ENCODE measurements around the gene ENDOV. TPM values are rescaled to one million over a fixed set of nuclear protein-coding genes. Genes with fewer than 3 reads are reported as not detected.
A peak's percentile ranks its signal among the peaks of the same experiment; 100 is the strongest.
"Not testable (repeated sequence)": the region's sequence is repeated elsewhere in the genome, so short reads cannot be mapped to it uniquely, and the experiment has no call there.

Gene ENDOV
- total RNA-seq, 1 donor from 2014 or later: 19.2 TPM

DNA sequence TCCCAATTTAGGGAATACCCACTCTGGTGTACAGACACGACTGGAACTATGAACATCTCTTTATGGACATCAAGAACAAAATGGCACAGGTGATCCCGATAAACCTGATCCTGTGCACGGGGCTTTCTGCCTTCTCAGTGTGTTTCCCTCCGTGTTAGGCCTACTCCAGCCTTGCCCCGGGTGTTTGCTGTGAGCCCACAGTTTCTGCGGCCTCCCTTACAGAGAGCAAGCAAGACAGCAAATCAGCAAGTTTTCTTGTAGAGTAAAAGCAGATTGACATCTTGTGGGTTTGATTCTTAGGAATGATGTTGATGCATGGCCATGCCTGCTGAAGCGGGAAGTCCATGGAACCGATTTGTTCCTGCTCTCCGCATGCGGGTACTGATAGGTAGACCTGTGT, 26.4 kb upstream of the ENDOV start:
- no peak for DNase-seq (ENCODE audit: low read depth)

DNA sequence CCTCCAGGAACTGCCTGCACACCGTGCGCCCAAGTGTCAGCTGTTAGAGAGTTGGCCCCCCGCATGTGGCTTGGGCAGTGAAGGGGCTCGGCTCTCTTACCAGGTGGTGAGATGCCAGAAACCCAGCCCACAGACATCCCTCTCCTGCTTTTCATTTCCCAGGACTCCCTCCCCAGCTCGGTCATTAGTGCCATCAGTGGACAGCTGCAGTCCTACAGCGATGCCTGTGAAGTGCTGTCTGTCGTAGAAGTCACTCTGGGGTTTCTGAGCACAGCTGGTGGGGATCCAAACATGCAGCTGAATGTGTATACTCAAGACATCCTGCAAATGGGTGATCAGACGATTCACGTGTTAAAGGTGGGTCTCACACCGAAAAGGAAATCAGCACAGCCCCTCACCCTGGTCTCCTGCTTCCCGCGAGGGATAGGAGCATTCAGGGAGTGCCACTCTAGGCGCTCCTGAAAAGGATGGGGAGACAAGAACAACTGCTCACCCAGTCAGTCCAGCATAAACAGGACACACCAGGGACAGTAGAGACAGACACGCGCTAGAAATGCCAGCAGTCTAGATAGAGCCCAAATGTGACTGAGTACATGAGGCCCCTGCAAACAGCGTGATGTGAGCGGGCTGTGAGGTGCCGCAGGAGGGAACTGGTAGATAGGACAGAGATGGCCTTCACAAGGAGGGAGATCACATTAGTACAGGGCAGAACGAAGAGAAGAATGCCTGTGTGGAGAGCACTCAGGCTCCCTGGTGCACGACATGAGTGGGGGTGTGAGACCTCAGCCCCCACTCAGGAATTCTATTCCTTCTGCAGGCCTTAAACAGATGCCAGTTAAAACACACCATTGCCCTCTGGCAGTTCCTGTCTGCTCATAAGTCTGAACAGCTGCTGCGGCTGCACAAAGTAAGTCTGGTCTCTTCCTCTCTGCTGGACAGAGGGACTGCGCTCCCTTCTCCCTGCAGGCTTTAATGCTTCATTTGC, 25.7 kb upstream of the ENDOV start:
- no peak for DNase-seq (ENCODE audit: low read depth)

DNA sequence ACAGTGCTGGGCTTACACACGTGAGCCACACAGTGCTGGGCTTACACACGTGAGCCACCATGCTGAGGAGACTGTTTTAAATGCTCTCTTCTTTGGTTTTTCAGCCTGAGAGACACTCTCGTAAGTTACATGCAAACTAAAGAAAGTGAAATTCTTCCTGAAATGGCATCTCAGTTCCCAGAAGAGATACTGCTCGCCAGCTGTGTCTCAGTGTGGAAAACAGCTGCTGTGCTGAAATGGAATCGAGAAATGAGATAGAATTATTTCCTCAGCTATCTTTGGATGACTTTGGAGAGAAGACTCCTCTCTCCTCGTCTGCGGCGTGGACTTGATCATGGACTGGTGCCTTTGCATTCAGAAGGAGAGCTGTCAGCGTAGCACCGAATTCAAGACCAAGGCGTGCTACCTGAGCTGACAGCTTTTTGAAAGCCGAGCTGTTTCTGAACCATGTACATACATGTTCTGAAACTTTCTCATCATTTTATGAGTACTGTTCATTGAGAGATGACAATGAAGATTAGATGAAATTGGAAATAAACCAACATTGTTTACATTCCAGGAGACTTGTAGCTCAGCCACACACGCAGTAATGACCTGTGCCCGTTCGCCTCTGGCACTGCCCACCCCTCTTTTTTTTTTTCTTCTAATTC, 21.6 kb upstream of the ENDOV start:
- DNase-seq (ENCODE audit: low read depth): no peak

DNA sequence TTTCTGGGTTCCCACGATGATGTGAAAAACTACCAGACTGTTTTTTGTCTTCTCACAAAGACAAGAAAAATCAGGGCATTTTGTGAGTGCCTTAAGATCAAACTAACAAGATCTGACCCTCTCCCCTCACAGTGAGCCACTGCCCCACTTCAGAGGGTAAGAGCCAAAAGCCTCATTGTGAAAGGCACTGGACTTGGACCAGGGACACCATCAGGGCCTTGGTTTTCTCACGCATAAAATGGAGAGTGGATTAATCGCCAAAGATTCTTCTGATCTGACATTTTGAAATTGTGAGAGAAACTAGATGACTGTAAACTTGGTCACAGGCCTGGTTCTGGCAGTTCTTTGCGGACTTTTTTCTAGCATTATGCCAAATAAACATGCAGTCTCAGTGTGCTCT, 21.0 kb upstream of the ENDOV start:
- no peak for DNase-seq (ENCODE audit: low read depth)

DNA sequence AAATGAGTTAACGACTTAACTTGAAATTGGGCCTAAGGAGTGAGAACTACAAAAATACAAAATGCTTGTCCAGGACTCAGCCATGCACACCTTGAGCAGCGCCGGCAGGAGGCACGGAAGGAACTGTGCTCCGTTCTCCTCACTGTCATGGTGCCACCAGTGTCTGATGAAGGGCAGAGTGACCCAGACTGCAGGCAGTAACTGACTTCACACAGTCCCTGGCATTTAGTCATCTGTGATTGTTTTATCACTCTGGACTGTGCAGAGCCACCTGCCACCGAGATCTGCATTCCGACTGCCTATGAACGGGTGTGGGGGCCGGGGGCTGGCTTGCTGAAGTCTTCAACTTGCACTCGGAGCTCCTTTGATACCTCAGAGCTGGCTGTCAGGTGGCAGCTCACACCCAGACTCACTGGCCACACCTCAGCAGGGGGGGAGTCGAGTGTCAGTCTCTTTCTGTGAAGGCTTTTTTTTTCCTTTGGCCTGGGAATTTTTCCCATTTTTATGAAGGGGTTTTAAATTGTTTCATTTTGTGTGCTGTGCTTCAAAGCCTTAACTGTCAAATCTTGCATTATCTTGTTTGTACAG, 20.2 kb upstream of the ENDOV start:
- DNase-seq (ENCODE audit: low read depth): no peak

DNA sequence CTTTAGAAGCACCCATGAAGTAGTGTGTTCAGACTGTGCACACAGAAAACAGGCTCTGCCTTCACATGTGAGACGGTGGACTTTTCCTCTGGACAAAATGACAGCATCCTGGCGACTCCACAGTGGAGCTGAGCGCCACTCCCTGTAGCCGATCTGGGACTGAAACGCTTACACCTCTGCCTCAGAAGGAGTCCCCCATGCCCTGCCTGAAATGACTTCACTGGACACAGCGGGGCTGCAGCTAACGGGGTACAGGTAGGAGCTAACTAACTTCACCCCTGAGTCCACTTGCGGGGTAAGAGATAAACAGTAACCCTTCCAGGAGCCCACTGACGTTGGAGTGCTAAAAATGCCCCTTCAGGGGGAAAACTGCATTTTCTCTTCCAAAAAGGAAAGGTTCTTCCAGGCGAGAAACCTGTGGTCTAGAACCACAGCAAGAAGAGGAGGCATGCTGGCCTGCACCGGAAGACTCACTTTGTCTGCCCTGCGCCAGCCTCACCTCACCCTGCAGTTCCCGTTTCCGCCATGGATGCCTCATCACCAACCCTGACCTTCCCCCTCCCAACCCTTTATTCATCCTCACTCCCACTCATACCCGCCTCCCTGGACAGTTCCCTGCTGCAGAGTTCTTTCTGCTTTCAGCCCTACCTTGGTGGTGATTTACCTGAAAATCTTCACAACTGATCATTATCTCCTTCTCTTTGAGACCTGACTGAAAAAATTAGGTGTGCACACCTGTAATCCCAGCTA, 19.4 kb upstream of the ENDOV start:
- no peak for DNase-seq (ENCODE audit: low read depth)

DNA sequence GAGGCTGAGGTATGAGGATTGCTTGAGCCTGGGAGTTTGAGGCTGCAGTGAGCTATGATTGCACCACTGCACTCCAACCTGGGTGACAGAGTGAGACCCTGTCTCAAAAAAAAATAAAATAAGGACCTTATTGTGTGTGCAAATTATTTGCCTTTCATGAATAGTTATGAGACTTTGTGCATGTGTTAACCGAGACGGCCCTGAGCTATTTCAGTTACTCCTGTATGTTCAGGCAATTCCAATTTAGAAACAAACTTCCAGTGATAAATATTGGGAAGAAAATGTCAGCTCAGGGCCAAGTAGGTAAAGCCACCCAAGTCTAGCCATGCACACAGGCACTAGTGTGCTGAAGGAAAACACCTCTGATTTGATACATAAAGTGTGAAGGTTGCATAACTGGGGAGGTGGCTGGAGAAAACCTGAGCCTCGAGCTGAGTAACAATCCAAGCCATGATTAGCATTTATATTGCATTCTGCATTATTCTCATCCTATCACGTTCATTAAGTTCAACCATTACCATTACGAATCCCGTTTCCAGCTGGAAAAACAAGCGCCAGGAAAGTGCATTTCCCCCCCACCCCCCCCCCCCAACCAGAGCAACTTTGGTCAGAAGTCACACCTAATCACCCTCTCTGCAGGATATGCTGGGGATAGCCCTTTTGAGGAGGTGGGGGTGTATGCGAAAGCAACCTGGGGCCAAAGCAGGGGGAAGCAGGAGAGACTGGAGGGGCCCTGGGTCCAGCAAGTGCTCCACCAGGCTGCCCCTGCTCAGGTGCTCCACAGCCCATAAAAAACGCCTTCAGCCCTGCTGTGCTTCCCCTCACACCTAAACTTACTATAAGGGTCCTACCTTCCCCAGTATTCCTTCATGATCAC, 18.6 kb upstream of the ENDOV start:
- peak; percentile 64 for DNase-seq (ENCODE audit: low read depth)

DNA sequence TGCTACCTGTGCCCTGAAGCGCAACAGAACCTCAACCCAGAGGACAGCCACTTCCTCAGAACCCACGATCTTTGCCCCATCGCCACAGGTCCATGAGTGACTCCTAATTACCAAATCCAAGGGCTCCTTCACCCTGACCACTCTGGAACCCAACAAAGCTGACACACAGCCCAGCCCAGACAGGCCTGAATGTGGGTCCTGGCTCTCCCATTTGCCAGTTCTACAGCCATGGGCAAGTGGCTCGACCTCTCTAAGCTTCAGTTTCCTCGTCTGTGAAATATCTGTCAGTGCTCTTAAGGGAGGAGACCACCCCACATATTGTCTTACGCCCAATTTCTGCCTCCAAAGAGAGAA, 18.0 kb upstream of the ENDOV start:
- DNase-seq (ENCODE audit: low read depth): no peak

DNA sequence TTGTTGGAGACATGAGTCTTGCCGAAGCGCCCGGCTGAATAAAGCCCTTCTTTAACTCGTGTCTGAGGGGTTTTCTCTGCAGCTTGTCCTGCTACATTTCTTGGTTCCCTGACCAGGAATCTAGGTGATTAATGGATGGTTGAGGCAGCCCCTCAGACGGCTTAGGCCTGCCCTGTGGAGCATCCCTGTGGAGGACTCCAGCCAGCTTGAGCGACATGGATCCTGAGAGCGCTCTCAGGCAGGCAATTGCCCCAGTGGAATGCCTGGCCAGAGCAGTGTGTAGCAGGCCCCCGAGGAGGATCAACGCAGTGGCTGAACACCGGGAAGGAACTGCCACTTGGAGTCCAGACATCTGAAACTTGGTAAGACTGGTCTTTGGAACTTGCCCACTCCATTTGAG, 17.3 kb upstream of the ENDOV start:
- DNase-seq (ENCODE audit: low read depth): no peak

DNA sequence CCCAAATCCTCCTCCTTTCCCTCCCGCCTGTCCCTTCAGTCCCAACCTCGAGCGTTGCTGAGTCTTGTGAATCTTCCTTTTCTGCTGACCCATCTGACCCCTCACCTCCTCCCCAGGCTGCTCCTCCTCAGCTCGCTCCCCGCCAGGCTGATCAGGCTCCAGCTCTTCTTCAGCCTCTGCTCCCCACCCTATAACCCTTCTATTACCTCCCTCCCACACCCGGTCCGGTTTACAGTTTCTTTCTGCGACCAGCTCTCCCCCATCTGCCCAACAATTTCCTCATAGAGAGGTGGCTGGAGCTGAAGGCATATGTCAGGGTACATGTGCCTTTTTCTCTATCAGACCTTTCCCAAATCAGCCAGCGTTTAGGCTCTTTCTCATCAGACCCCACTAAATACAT, 13.9 kb upstream of the ENDOV start:
- DNase-seq (ENCODE audit: low read depth): not testable (repeated sequence)

DNA sequence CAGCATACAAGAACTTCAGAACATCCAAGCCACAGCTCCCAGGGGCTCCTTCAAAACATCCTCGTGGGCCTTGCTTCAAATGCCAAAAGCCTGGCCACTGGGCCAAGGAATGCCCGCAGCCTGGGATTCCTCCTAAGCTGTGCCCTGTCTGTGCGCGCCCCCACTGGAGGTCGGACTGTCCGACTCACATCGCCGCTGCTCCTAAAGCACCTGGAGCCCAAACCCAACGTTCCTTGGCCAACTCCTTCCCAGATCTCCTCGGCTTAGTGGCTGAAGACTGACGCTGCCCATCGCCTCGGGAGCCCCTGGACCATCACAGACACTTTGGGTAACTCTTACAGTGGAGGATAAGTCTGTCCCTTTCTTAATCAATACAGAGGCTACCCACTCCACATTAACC, 12.9 kb upstream of the ENDOV start:
- not testable (repeated sequence) for DNase-seq (ENCODE audit: low read depth)

DNA sequence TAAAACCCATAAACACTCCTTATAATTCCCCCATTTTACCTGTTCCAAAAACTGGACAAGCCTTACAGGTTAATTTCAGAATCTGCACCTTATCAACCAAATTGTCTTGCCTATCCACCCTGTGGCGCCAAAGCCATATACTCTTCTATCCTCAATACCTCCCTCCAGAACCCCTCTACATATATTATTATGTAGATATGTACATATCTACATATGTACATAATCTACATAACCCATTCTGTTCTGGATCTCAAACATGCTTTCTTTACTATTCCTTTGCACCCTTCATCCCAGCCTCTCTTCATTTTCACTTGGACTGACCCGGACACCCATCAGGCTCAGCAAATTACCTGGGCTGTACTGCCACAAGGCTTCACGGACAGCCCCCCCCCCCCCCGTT, 12.0 kb upstream of the ENDOV start:
- DNase-seq (ENCODE audit: low read depth): no peak

DNA sequence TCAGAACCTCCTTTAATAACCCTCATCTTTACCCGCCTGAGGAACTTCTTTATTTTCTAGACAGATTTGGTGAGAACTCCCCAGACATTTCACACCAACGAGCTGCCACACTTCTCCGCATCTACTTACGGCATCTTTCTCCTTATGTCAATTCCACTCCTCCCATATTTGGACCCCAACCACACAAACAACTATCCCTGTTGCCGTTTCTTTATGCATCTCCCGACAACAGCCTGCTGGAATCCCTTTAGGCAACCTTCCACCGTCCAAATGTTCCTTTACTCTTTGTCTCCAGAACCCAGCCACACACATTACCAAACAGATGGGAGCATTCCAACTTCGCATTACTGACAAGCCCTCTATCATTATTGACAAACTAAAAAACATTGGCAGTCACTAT, 8.8 kb upstream of the ENDOV start:
- DNase-seq (ENCODE audit: low read depth): no peak

DNA sequence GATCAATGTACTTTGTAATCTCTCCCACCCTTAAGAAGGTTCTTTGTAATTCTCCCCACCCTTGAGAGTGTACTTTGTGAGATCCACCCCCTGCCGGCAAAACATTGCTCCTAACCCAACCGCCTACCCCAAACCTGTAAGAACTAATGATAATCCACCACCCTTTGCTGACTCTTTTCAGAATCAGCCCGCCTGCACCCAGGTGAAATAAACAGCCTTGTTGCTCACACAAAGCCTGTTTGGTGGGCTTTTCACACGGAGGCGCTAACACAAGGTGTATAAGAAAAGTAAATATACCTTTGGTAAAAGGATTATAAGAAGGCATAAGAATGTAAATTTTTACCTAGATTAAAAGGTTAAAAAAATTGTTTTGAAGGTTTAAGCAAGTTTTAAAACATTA, 7.0 kb upstream of the ENDOV start:
- not testable (repeated sequence) for DNase-seq (ENCODE audit: low read depth)

DNA sequence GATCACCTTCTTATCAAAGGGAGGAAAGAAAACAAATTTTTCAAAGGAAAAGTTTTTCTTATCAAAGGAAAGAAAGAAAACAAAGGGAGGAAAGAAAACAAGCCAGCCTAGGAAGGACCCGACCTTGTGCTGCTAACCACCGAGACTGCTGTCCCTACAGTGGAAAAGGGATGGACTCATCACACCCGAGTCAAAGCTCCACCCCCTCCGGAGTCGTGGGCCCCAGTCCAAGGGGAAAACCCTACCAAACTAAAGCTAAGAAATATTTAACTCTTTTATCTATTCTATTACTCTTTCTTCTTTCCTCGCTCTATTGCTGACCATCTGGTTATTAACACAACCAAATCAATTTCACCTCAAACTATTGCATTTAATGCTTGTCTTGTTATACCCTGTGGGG, 6.1 kb upstream of the ENDOV start:
- DNase-seq (ENCODE audit: low read depth): peak; percentile 22

DNA sequence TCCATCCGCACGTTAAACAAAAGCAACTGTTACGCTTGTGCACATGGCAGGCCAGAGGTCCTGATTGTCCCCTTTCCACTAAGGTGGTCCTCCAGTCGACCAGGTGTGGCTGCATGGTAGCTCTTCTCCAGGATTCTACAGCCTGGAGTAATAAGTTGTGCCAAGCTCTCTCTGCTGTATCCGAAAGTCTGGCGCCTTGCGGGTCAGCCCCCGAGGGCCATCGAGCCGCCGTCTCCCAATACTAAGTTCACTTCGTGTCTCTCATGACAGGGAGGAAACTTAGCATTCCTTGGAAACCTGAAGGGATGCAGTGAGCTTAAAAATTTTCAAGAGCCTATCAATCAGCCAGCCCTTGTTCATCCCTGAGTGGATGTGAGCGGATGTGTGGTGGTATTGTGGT, 5.3 kb upstream of the ENDOV start:
- no peak for DNase-seq (ENCODE audit: low read depth)

DNA sequence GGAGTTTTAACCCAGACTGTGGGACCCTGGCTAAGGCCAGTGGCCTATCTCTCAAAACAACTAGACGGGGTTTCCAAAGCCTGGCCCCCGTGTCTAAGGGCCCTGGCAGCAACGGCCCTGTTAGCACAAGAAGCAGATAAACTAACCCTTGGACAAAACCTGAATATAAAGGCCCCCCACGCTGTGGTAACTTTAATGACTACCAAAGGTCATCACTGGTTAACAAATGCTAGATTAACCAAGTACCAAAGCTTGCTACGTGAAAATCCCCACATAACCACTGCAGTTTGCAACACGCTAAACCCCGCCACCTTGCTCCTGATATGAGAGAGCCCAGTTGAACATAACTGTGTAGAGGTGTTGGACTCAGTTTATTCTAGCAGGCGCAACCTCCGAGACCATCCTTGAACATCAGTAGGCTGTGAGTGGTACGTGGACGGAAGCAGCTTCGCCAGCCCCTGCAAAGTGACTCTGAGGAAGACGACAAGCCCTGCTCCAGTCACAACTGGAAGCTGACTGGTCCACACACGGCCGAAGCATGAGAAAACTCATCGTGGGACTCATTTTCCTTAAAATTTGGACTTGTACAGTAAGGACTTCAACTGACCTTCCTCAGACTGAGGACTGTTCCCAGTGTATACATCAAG, 4.4 kb upstream of the ENDOV start:
- not testable (repeated sequence) for DNase-seq (ENCODE audit: low read depth)

DNA sequence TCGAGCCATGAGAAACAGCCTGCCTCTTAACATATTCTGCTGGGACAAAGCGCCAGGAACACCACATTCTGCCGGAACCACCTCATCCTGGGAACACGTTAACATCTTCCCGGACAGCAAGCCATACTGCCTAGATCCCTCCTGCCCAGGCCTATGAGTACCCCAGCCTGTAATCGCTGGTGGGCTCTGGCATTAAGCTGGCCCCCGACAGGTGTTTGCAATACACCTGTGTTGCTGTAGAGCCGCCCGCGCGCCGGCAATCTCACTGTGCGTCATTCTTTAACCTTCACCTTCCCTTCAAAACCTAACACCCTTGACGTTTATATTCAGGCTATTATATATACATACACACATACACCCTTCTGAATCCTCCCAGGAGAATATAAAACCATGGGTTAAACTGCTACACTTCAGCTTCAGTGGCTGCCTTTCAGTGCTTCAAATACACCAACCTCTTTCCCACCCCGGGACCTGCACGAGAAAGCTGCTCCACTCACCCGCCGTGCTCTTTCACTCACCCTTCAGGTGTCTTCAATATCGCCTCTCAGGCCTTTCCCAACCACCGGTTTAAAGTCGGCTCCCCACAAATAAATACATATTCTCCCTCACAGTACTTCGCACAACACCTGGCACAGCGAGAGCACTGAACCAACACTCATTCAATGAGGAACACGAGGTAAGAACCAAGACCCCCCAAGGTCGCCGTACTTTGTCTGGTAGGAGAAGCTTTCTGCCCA, 1.0 kb upstream of the ENDOV start:
- no peak for DNase-seq (ENCODE audit: low read depth)

DNA sequence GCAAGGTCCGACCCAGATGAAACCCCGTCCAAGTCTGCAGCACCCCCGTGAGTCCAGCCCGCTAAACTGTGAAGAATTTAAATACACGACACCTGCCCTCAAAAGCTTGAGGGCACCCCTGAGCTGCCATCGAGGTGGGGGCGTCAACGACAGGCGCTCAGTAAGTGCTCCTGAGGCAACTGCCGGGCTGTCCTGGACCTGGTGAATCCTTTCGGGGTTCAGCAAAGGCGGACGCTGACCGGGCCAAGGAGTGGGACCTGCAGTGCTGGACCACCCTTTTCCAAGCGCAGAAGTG, 512 bp upstream of the ENDOV start:
- peak; percentile 13 for DNase-seq (ENCODE audit: low read depth)

DNA sequence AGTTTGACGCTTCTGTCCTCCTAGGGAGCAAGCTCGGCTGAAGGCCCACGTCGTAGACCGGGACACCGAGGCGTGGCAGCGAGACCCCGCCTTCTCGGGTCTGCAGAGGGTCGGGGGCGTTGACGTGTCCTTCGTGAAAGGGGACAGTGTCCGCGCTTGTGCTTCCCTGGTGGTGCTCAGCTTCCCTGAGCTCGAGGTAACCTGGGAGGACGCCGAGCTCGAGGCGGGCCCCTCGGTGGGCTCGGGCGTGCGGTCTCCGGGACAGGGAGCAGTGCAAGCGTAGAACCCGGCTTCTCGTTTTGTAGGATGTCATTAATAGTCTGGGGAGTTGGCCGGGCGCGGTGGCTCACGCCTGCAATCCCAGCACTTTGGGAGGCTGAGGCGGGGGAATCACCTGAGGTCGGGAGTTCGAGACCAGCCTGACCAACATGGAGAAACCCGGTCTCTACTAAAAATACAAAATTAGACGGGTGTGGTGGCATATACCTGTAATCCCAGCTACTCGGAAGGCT, 715 bp downstream of the ENDOV start:
- DNase-seq (ENCODE audit: low read depth): no peak

Data from renal cortical epithelial cell (primary cell).